GM21381 (cell line): ENCODE data around the gene TSPYL2.

Experiments
- ATAC-seq: cut with Tn5 transposase; IDR thresholded peaks from one replicate; pipeline ENCODE4 v1.9.1; 2021; ENCODE audit warnings: mild to moderate bottlenecking, moderate library complexity; ENCODE audit not compliant: unreplicated experiment

Gene TSPYL2

GRCh38 chrX:53081925-53082772 is at the start of gene TSPYL2:
TSPYL2 (plus strand) TSS chrX:53082367; CDS start chrX:53082499, 132 bp downstream.
- peak; percentile 93 for ATAC-seq

GRCh38 chrX:53036149-53036548 is 46.0 kb upstream of the TSPYL2 start:
- ATAC-seq, result no peak

- no peak for ATAC-seq
These were observed 42.9 kb upstream of the TSPYL2 start for GRCh38 chrX:53039236-53039635.

GRCh38 chrX:53044995-53045394 is 37.2 kb upstream of the TSPYL2 start:
- ATAC-seq, result no peak

GRCh38 chrX:53047228-53047627 is 34.9 kb upstream of the TSPYL2 start:
- ATAC-seq, result no peak

GRCh38 chrX:53048169-53049126 is 33.7 kb upstream of the TSPYL2 start, which contains the start of gene GPR173:
GPR173 (plus strand) TSS chrX:53048789; CDS start chrX:53076622, 27,833 bp downstream.
- no peak for ATAC-seq

GRCh38 chrX:53049127-53049517 is 33.0 kb upstream of the TSPYL2 start:
- no peak for ATAC-seq

GRCh38 chrX:53050841-53051240 is 31.3 kb upstream of the TSPYL2 start:
- ATAC-seq, result no peak

- no peak for ATAC-seq
These were observed 26.8 kb upstream of the TSPYL2 start for GRCh38 chrX:53055244-53055849.

- ATAC-seq, result no peak
These were observed 25.9 kb upstream of the TSPYL2 start for GRCh38 chrX:53056292-53056691.

GRCh38 chrX:53065104-53065503 is 17.1 kb upstream of the TSPYL2 start:
- ATAC-seq, result no peak

- no peak for ATAC-seq
These were observed 11.1 kb upstream of the TSPYL2 start for GRCh38 chrX:53071064-53071463.

- peak; percentile 88 for ATAC-seq
These were observed 10.4 kb upstream of the TSPYL2 start for GRCh38 chrX:53071604-53072417.

GRCh38 chrX:53072418-53073114 is 9.6 kb upstream of the TSPYL2 start:
- ATAC-seq, result no peak

- no peak for ATAC-seq
These were observed 9.0 kb upstream of the TSPYL2 start for GRCh38 chrX:53073115-53073586.

- ATAC-seq, result no peak
These were observed 7.2 kb upstream of the TSPYL2 start for GRCh38 chrX:53075011-53075410.

- no peak for ATAC-seq
These were observed 5.5 kb upstream of the TSPYL2 start for GRCh38 chrX:53076671-53077070.

- no peak for ATAC-seq
These were observed 4.7 kb upstream of the TSPYL2 start for GRCh38 chrX:53077207-53078197.
